Liver (tissue), 9 donors: Measurements from ENCODE around the gene CRISPLD2. TPM values are rescaled to one million over a fixed set of nuclear protein-coding genes. Genes with fewer than 3 reads are reported as not detected.

ENCODE experiments used
- DNase-seq: peaks from one replicate; pipeline ENCODE4 v3.0.0-alpha.2; 2017; ENCODE audit warnings: low spot score
- H3K27ac ChIP-seq, 2 donors: one replicate each; pipeline ENCODE4 v1.7.0; 2013; ENCODE audit warnings: inconsistent platforms in 2 of 2, low read length in 2 of 2, control low read depth in 1 of 2, low read depth in 1 of 2, mild to moderate bottlenecking in 1 of 2
- H3K27me3 ChIP-seq, 4 donors: one replicate each; pipeline versions ENCODE4 v1.6.1 to v1.7.0; 2013; ENCODE audit warnings: low read length in 3 of 4, inconsistent platforms in 1 of 4, mild to moderate bottlenecking in 1 of 4, moderate library complexity in 1 of 4; ENCODE audit not compliant: control insufficient read depth in 4 of 4, insufficient read depth in 4 of 4
- H3K36me3 ChIP-seq, 4 donors: one replicate each; pipeline versions ENCODE4 v1.6.1 to v1.7.0; 2013; ENCODE audit warnings: low read length in 3 of 4, mild to moderate bottlenecking in 3 of 4, low read depth in 1 of 4, moderate library complexity in 1 of 4; ENCODE audit not compliant: control insufficient read depth in 4 of 4, insufficient read depth in 3 of 4
- H3K4me1 ChIP-seq, 4 donors: one replicate each; pipeline versions ENCODE4 v1.6.1 to v1.7.0; 2013; ENCODE audit warnings: low read length in 3 of 4, mild to moderate bottlenecking in 3 of 4, moderate library complexity in 1 of 4; ENCODE audit not compliant: control insufficient read depth in 4 of 4, insufficient read depth in 4 of 4
- H3K4me3 ChIP-seq, 3 donors: one replicate each; pipeline versions ENCODE4 v1.6.1 to v1.7.0; 2013; ENCODE audit warnings: low read length in 3 of 3, control low read depth in 1 of 3, low read depth in 1 of 3, mild to moderate bottlenecking in 1 of 3
- H3K9ac ChIP-seq, 2 donors: one replicate each; pipeline ENCODE4 v1.7.0; 2013; ENCODE audit warnings: low read length in 2 of 2, mild to moderate bottlenecking in 2 of 2, moderate library complexity in 2 of 2, control low read depth in 1 of 2, low read depth in 1 of 2
- H3K9me3 ChIP-seq, 4 donors: one replicate each; pipeline versions ENCODE4 v1.6.1 to v1.7.0; 2013; ENCODE audit warnings: low read length in 3 of 4; ENCODE audit not compliant: control insufficient read depth in 4 of 4
- ATF3 ChIP-seq: IDR thresholded peaks from 2 replicates; pipeline ENCODE4 v1.6.1; 2016; ENCODE audit warnings: antibody characterized with exemption
- CTCF ChIP-seq: fragments of 150-350 bp; IDR thresholded peaks from 2 replicates; pipeline ENCODE4 v1.5.1; 2017; ENCODE audit warnings: improper control_type of control experiment, low read depth, low read length; ENCODE audit not compliant: missing input control
- EGR1 ChIP-seq, 2 donors: IDR thresholded peaks; 2 replicates each; pipeline ENCODE4 v1.6.1; 2016 to 2018; ENCODE audit warnings: antibody characterized with exemption in 2 of 2, low read depth in 2 of 2
- GABPA ChIP-seq, 2 donors: IDR thresholded peaks in 1 of 2; conservative IDR thresholded peaks in 1 of 2; 2 replicates each; pipeline ENCODE4 v1.6.1; 2016; ENCODE audit warnings: antibody characterized with exemption in 2 of 2, mild to moderate bottlenecking in 1 of 2, moderate library complexity in 1 of 2
- HNF4A ChIP-seq, 2 donors: conservative IDR thresholded peaks; 2 replicates each; pipeline ENCODE4 v1.6.1; 2016; ENCODE audit warnings: antibody characterized with exemption in 2 of 2, mild to moderate bottlenecking in 2 of 2
- HNF4G ChIP-seq: IDR thresholded peaks from 2 replicates; pipeline ENCODE4 v1.6.1; 2016; ENCODE audit warnings: antibody characterized with exemption
- JUND ChIP-seq, 2 donors: IDR thresholded peaks; 2 replicates each; pipeline ENCODE4 v1.6.1; 2016; ENCODE audit warnings: antibody characterized with exemption in 2 of 2
- MAX ChIP-seq: IDR thresholded peaks from 2 replicates; pipeline ENCODE4 v1.6.1; 2016; ENCODE audit warnings: antibody characterized with exemption
- NR2F2 ChIP-seq: IDR thresholded peaks from 2 replicates; pipeline ENCODE4 v1.6.1; 2016; ENCODE audit warnings: antibody characterized with exemption
- RAD21 ChIP-seq, 2 donors: IDR thresholded peaks; 2 replicates each; pipeline ENCODE4 v1.6.1; 2016; ENCODE audit warnings: antibody characterized with exemption in 2 of 2, mild to moderate bottlenecking in 2 of 2
- REST ChIP-seq: IDR thresholded peaks from 2 replicates; pipeline ENCODE4 v1.6.1; 2016; ENCODE audit warnings: antibody characterized with exemption, mild to moderate bottlenecking
- RXRA ChIP-seq, 2 donors: IDR thresholded peaks; 2 replicates each; pipeline ENCODE4 v1.6.1; 2017 to 2018; ENCODE audit warnings: antibody characterized with exemption in 2 of 2, mild to moderate bottlenecking in 1 of 2
- SP1 ChIP-seq: IDR thresholded peaks from 2 replicates; pipeline ENCODE4 v1.6.1; 2018; ENCODE audit warnings: antibody characterized with exemption, mild to moderate bottlenecking
- TAF1 ChIP-seq: conservative IDR thresholded peaks from 2 replicates; pipeline ENCODE4 v1.6.1; 2016; ENCODE audit warnings: antibody characterized with exemption, mild to moderate bottlenecking
- YY1 ChIP-seq: IDR thresholded peaks from 2 replicates; pipeline ENCODE4 v1.6.1; 2016; ENCODE audit warnings: antibody characterized with exemption, mild to moderate bottlenecking
- ZBTB33 ChIP-seq: IDR thresholded peaks from 2 replicates; pipeline ENCODE4 v1.6.1; 2016; ENCODE audit warnings: antibody characterized with exemption
- WGBS: extraction: QIAGEN DNeasy Blood & Tissue Kit; methylation state at CpG from one replicate; pipeline ENCODE4 v1.1.7; 2013; 5-methylcytosine and 5-hydroxymethylcytosine counted together
- polyA plus RNA-seq, 2 donors: library from polyadenylated mRNA; stranded (reverse) in 1 of 2; unstranded in 1 of 2; fragments of 200-250 nt in 1 of 2; fragments of >200 nt in 1 of 2; fragmentation: Nextera tagmentation in 1 of 2; extraction: Ambion mirVana in 1 of 2; gene quantifications; one replicate each; pipeline versions ENCODE4 v1.2.1 to v1.2.3, GENCODE V29; 2013 to 2015
- total RNA-seq, 2 donors: library from RNA; depleted of rRNA; stranded (reverse); fragments of >200 nt; gene quantifications; one replicate each; pipeline ENCODE4 v1.2.3, GENCODE V29; 2014
- donor health status: healthy.
- donor health status: healthy.
- donor health status: healthy.
- donor health status: healthy.
- donor health status: healthy.

CRISPLD2 gene
- total and polyA plus RNA-seq, 4 donors: 2.6 to 14.8 (median 4.1) TPM

- H3K4me1 ChIP-seq: no peaks in the 10 kb centered on the region
- no peaks in the 10 kb centered on the region for H3K9me3 ChIP-seq
- no peaks in the 10 kb centered on the region for H3K27me3 ChIP-seq
- TF ChIP-seq ATF3 (no peak), SP1 (no peak), NR2F2 (no peak), HNF4G (no peak), HNF4A (conservative IDR thresholded peaks at IDR 0.05) (no peak)
- no peaks in the 10 kb centered on the region for H3K36me3 ChIP-seq
- H3K27ac ChIP-seq: no peak overlapping the region
- H3K4me3 ChIP-seq: no peak overlapping the region
- H3K9ac ChIP-seq: no peak overlapping the region
- 68% methylated on average over 15 of the region's 15 CpGs for WGBS
- no peak for DNase-seq
Observed at GRCh38 chr16:84813141-84813934, 6.4 kb upstream of the CRISPLD2 start.

- TF ChIP-seq REST (no peak), NR2F2 (no peak), GABPA (IDR thresholded peaks at IDR 0.05 in 1 of 2, conservative IDR thresholded peaks at IDR 0.05 in 1 of 2) (no peak), YY1 (no peak), JUND (IDR thresholded peaks at IDR 0.05) (no peak), HNF4A (conservative IDR thresholded peaks at IDR 0.05) (no peak), ATF3 (no peak)
- WGBS: 73% methylated on average over 7 of the region's 7 CpGs
- H3K4me3 ChIP-seq: no peak overlapping the region
- DNase-seq: no peak
- peaks cover 0 to 3% (median under 1%) of the 10 kb centered on the region in 4 donors for H3K27me3 ChIP-seq
- peaks cover 0 to 6% (median 4%) of the 10 kb centered on the region in 4 donors for H3K4me1 ChIP-seq
- H3K9me3 ChIP-seq: no peaks in the 10 kb centered on the region
- H3K27ac ChIP-seq: no peak overlapping the region
- H3K9ac ChIP-seq: no peak overlapping the region
- H3K36me3 ChIP-seq: no peaks in the 10 kb centered on the region
Observed at GRCh38 chr16:84815462-84815861, 4.3 kb upstream of the CRISPLD2 start.

GRCh38 chr16:84816023-84816422, 3.8 kb upstream of the CRISPLD2 start:
- Histone ChIP-seq H3K27me3 (peaks cover 0 to 3% (median 2%) of the 10 kb centered on the region in 4 donors), H3K36me3 (no peaks in the 10 kb centered on the region), H3K9ac (no peak overlapping the region), H3K9me3 (no peaks in the 10 kb centered on the region), H3K4me3 (no peak overlapping the region), H3K4me1 (peaks cover 0 to 6% (median 4%) of the 10 kb centered on the region in 4 donors), H3K27ac (no peak overlapping the region)
- 69% methylated on average over 7 of the region's 7 CpGs for WGBS
- no peak for DNase-seq
- no peak for TF ChIP-seq ZBTB33
- no peak for TF ChIP-seq CTCF
- TF ChIP-seq MAX: no peak
- no peak for TF ChIP-seq TAF1
- TF ChIP-seq RXRA (IDR thresholded peaks at IDR 0.05): no peak
- no peak for TF ChIP-seq RAD21 (IDR thresholded peaks at IDR 0.05)
- no peak for TF ChIP-seq ATF3
- no peak for TF ChIP-seq NR2F2
- TF ChIP-seq JUND (IDR thresholded peaks at IDR 0.05): no peak
- no peak for TF ChIP-seq EGR1 (IDR thresholded peaks at IDR 0.05; ENCODE audit: low read depth in 2 of 2)
- no peak for TF ChIP-seq GABPA (IDR thresholded peaks at IDR 0.05 in 1 of 2, conservative IDR thresholded peaks at IDR 0.05 in 1 of 2)
- TF ChIP-seq SP1: no peak
- no peak for TF ChIP-seq HNF4A (conservative IDR thresholded peaks at IDR 0.05)
- no peak for TF ChIP-seq HNF4G
- TF ChIP-seq YY1: no peak
